Activated naive CD4-positive, alpha-beta T cell treated with anti-CD3 and anti-CD28 coated beads, Interleukin-2, amount 10 ng/mL, durations not matched to agents 7 days and 5 days (primary cell): ENCODE results near the gene NEK11.

Experiments used
- CTCF ChIA-PET: fragments of 350-600 bp; sonication (Branson Sonifier 250); formaldehyde crosslinking; loops from one replicate; lab custom pipeline; 2021; ENCODE audit warnings: antibody characterized with exemption; lab: Charles Lee
- DNase-seq: peaks from one replicate; pipeline ENCODE4 v3.0.0-alpha.2; 2020
- H3K27ac Mint-ChIP-seq: one replicate; pipeline ENCODE4 v1.8.0; 2021; ENCODE audit warnings: mild to moderate bottlenecking, moderate library complexity, mixed read lengths
- H3K27me3 Mint-ChIP-seq: one replicate; pipeline ENCODE4 v1.8.0; 2021; ENCODE audit warnings: mild to moderate bottlenecking, mixed read lengths
- H3K36me3 Mint-ChIP-seq: one replicate; pipeline ENCODE4 v1.8.0; 2021; ENCODE audit warnings: mixed read lengths
- H3K4me1 Mint-ChIP-seq: one replicate; pipeline ENCODE4 v1.8.0; 2021; ENCODE audit warnings: mixed read lengths
- H3K4me3 Mint-ChIP-seq: one replicate; pipeline ENCODE4 v1.8.0; 2021; ENCODE audit warnings: mild to moderate bottlenecking, moderate library complexity, mixed read lengths
- H3K9me3 Mint-ChIP-seq: one replicate; pipeline ENCODE4 v1.8.0; 2021; ENCODE audit warnings: mixed read lengths

The NEK11 gene

GRCh38 chr3:131396170-131396569 is 369.5 kb downstream of the NEK11 start:
- Mint-ChIP-seq H3K27me3 (no peaks in the 10 kb centered on the region), H3K4me1 (no peaks in the 10 kb centered on the region), H3K36me3 (no peaks in the 10 kb centered on the region), H3K27ac (no peak overlapping the region), H3K4me3 (no peak overlapping the region), H3K9me3 (no peaks in the 10 kb centered on the region)
- DNase-seq: no peak
- CTCF ChIA-PET: interaction anchor here (0.6 kb wide), 1 partner anchor 102 kb away, joined by 3 read pairs; no protein-coding TSS in a partner anchor

GRCh38 chr3:131397889-131398288 is 371.2 kb downstream of the NEK11 start:
- no peak for DNase-seq
- H3K36me3 Mint-ChIP-seq: no peaks in the 10 kb centered on the region
- H3K27ac Mint-ChIP-seq: no peak overlapping the region
- no peaks in the 10 kb centered on the region for H3K4me1 Mint-ChIP-seq
- no peaks in the 10 kb centered on the region for H3K9me3 Mint-ChIP-seq
- H3K4me3 Mint-ChIP-seq: no peak overlapping the region
- no peaks in the 10 kb centered on the region for H3K27me3 Mint-ChIP-seq
- CTCF ChIA-PET: interaction anchor here (1.2 kb wide), 1 partner anchor 12 kb away, joined by 4 read pairs; no protein-coding TSS in a partner anchor
